Immature natural killer cell (primary cell): ENCODE measurements around the gene GRIK2. TPM values are rescaled to one million over a fixed set of nuclear protein-coding genes. Genes with fewer than 3 reads are reported as not detected.

Experiments
- DNase-seq, 3 donors: peaks; one replicate each; pipeline ENCODE4 v3.0.0; 2022; ENCODE audit warnings: mixed read lengths in 1 of 3
- H3K27ac Mint-ChIP-seq, 6 donors: one replicate each; pipeline ENCODE4 v1.8.0; 2020; ENCODE audit warnings: mixed read lengths in 6 of 6, mild to moderate bottlenecking in 5 of 6, inconsistent platforms in 4 of 6, moderate library complexity in 3 of 6
- H3K27me3 Mint-ChIP-seq, 3 donors: one replicate each; pipeline ENCODE4 v1.8.0; 2020 to 2021; ENCODE audit warnings: low read depth in 3 of 3, mild to moderate bottlenecking in 3 of 3, mixed read lengths in 3 of 3, moderate library complexity in 3 of 3, inconsistent platforms in 1 of 3
- H3K36me3 Mint-ChIP-seq, 3 donors: one replicate each; pipeline ENCODE4 v1.8.0; 2020; ENCODE audit warnings: mixed read lengths in 3 of 3, inconsistent platforms in 2 of 3, mild to moderate bottlenecking in 2 of 3
- H3K4me1 Mint-ChIP-seq, 2 donors: one replicate each; pipeline ENCODE4 v1.8.0; 2020; ENCODE audit warnings: inconsistent platforms in 2 of 2, mild to moderate bottlenecking in 2 of 2, mixed read lengths in 2 of 2, moderate library complexity in 1 of 2
- H3K4me3 Mint-ChIP-seq, 5 donors: one replicate each; pipeline ENCODE4 v1.8.0; 2020; ENCODE audit warnings: mild to moderate bottlenecking in 5 of 5, mixed read lengths in 5 of 5, inconsistent platforms in 3 of 5, moderate library complexity in 3 of 5
- H3K9me3 Mint-ChIP-seq, 6 donors: one replicate each; pipeline ENCODE4 v1.8.0; 2020; ENCODE audit warnings: mild to moderate bottlenecking in 6 of 6, mixed read lengths in 6 of 6, inconsistent platforms in 4 of 6, moderate library complexity in 3 of 6
- polyA plus RNA-seq, 3 donors: library from polyadenylated mRNA; unstranded; fragments of 300-500 nt; fragmentation: Illumina TruSeq; gene quantifications; one replicate each; pipeline ENCODE4 v1.2.3, GENCODE V29; 2021

GRIK2 gene
- polyA plus RNA-seq, 3 donors from 2014 or later = not detected

DNA sequence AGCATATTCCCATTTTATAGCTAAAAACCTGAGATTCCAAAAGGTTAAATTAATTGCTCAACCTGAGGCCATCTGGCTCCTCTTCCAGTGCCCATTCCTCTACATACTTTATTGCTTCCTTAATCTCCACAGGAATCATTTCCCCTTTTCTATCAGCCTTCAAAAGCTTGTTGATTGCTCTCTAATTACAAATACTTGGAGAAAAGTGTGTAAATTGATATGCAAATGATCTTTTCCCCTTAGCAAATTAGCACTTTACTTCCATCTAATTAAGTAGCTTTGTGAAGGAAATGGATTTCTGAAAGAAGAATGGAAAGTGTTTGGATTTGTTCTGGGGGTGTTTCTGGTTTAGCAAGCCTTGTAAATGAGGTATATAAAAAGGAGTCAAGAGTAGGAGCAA lies 323.3 kb downstream of the GRIK2 start:
- no peak overlapping the region for H3K27ac Mint-ChIP-seq
- H3K4me1 Mint-ChIP-seq = no peaks in the 10 kb centered on the region
- H3K36me3 Mint-ChIP-seq = no peaks in the 10 kb centered on the region
- no peaks in the 10 kb centered on the region for H3K27me3 Mint-ChIP-seq
- no peak overlapping the region for H3K4me3 Mint-ChIP-seq
- DNase-seq = no peak
- H3K9me3 Mint-ChIP-seq = peaks cover 0 to 13% (median 5%) of the 10 kb centered on the region in 6 donors

DNA sequence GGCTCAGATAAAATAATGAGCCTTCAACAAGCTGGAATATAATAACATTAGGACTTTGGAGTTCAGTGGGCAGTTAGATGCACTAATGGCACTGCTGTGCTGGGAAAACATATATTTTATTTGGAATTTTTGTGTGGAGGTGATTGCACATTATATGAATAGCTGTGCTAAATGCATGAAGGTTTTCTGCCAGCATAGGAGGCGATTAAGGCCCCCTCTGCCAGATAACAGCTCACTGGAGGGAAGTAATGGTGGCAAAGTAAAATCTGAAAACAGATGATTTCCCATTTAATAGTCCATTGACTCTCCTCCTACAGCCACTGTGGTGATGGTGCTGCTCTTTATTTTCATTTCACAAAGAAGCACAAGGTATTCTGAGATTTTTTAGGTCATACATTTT lies 326.0 kb downstream of the GRIK2 start:
- DNase-seq = no peak
- H3K9me3 Mint-ChIP-seq = peaks cover 0 to 25% (median 12%) of the 10 kb centered on the region in 6 donors

DNA sequence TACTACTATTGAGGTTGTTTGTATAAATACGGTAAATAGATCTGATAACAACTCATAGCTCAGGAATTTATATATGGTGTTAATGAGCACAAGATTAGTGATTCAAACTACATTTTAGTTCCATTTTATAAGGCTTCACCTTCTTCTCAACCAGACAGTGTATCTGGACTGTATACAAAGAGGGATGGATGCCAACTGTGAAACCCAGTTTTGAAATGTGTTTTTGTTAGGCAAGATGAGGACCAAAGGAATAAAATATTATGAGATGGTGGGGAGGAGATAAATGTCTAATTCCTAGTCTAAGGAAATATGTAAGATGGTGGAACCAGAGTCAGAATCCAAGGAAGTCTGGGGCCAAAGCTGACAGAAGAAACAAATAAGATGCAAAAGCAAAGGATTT lies 329.0 kb downstream of the GRIK2 start:
- Mint-ChIP-seq H3K4me1 (no peaks in the 10 kb centered on the region), H3K27ac (no peak overlapping the region), H3K9me3 (peaks cover 2 to 15% (median 10%) of the 10 kb centered on the region in 6 donors), H3K36me3 (no peaks in the 10 kb centered on the region), H3K4me3 (no peak overlapping the region), H3K27me3 (no peaks in the 10 kb centered on the region)
- DNase-seq = no peak

More for the DNA sequence above, 326.0 kb downstream of the GRIK2 start:
- Mint-ChIP-seq H3K4me1 (no peaks in the 10 kb centered on the region), H3K4me3 (no peak overlapping the region), H3K27ac (no peak overlapping the region), H3K36me3 (no peaks in the 10 kb centered on the region), H3K27me3 (no peaks in the 10 kb centered on the region)

DNA sequence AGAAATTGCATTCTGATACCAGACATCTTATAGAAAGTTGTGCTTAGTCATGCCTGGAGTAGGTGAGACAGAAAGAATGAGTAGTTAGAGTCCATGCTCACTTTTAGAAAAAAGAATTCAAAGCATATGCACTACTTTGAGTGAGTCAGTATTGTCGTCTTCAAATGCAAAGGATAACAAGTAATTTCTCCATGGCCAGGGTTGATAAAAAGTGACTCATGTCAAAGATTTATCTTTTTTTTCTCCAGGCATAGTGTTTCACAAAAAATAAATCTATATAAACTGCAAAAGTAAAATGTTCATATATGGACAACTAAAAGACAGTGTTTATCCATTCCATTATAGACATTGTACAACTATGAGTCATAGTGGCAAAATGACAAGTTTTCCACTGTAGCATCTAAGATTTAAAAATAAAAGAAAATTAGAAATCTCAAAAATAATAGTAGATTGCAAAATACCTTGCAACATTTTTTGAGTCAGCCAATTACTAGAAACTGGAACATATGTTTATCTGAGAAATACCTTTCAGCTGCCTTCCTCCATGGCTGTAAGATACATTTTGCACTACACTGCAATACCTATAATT lies 329.6 kb downstream of the GRIK2 start:
- H3K4me3 Mint-ChIP-seq = no peak overlapping the region
- DNase-seq = no peak
- H3K27me3 Mint-ChIP-seq = no peaks in the 10 kb centered on the region
- no peaks in the 10 kb centered on the region for H3K36me3 Mint-ChIP-seq
- no peak overlapping the region for H3K27ac Mint-ChIP-seq
- H3K9me3 Mint-ChIP-seq = peaks cover 2 to 15% (median 10%) of the 10 kb centered on the region in 6 donors
- H3K4me1 Mint-ChIP-seq = no peaks in the 10 kb centered on the region

DNA sequence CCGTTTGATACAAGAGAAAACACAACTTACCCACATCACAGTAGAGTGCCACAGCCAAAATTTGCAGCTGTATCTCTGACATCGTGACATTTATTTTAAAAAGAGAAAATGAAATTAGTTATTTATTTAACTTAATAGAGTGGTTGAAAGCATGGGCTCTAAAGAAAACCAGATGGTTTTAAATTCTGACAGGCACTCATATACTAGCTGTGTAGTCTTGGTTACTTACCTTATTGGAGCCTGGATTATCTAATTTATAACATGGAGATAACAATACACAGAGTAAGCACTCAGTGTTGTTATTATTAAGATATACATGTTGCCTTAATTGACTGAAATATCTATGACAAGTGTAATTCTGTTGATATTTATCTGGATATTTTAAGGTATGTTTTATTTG lies 334.9 kb downstream of the GRIK2 start:
- no peak overlapping the region for H3K4me3 Mint-ChIP-seq
- no peaks in the 10 kb centered on the region for H3K4me1 Mint-ChIP-seq
- H3K27ac Mint-ChIP-seq = no peak overlapping the region
- no peaks in the 10 kb centered on the region for H3K27me3 Mint-ChIP-seq
- DNase-seq = no peak
- H3K9me3 Mint-ChIP-seq = peaks cover 4 to 18% (median 7%) of the 10 kb centered on the region in 6 donors
- no peaks in the 10 kb centered on the region for H3K36me3 Mint-ChIP-seq

DNA sequence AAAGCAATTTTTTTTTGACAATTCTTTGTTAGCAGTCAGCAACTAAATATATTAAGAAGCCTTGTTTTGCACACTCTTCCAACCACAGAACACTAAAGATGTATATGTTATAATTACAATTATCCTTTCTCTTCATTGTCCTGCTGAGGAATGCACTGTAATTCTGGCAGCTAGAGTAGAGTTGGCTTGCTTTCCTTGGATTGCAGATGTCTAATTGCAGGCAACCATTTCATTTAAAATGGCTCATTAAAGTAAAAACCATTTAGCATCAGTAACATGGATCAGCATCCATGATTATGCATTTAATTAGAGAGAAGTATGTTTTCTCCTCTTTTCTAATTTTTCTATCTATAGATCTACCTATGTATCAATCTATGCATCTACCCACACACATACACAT lies 335.4 kb downstream of the GRIK2 start:
- H3K36me3 Mint-ChIP-seq = no peaks in the 10 kb centered on the region
- H3K27me3 Mint-ChIP-seq = no peaks in the 10 kb centered on the region
- no peak overlapping the region for H3K4me3 Mint-ChIP-seq
- H3K4me1 Mint-ChIP-seq = no peaks in the 10 kb centered on the region
- peaks cover 4 to 21% (median 8%) of the 10 kb centered on the region in 6 donors for H3K9me3 Mint-ChIP-seq
- no peak overlapping the region for H3K27ac Mint-ChIP-seq
- no peak for DNase-seq

DNA sequence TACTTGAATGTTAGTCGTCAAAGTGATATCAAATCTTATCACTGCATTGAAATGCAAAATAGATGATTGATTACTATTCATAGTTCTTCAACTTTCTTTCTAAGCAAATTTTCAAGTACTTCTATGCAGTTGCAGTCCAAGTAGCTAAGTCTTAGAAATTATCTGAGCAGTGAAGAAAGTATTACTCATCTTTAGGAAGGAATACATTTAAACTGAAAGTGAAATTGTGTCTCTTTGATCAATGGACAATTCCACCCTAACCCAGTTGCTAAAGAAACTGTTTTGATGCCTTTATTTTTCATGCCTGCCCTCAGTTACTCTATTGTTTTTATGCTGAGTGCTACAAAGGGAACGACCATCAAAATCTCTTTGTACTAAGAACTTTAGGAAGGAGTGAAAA lies 337.4 kb downstream of the GRIK2 start:
- no peaks in the 10 kb centered on the region for H3K36me3 Mint-ChIP-seq
- H3K4me1 Mint-ChIP-seq = no peaks in the 10 kb centered on the region
- H3K27me3 Mint-ChIP-seq = no peaks in the 10 kb centered on the region
- H3K27ac Mint-ChIP-seq = no peak overlapping the region
- no peak for DNase-seq
- no peak overlapping the region for H3K4me3 Mint-ChIP-seq
- H3K9me3 Mint-ChIP-seq = peaks cover 8 to 33% (median 16%) of the 10 kb centered on the region in 6 donors

DNA sequence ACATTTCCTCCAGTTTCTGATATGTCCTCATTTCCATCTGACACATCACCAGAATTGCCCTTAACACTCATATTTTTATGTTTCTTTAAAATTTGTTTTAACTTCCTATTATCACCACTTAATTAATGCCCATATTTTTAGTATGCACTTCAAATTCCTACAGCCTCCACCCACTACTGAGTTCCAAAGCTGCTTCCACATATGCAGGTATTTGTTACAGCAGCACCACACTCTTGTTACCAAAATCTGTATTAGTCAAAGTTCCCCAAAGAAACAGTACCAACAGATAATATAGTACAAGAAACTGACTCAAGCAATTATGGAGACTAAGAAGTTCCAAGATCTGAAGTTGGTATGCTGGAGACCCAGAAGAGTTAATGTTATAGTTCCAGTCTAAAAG lies 340.4 kb downstream of the GRIK2 start:
- Mint-ChIP-seq H3K36me3 (no peaks in the 10 kb centered on the region), H3K4me3 (no peak overlapping the region), H3K27ac (no peak overlapping the region), H3K9me3 (peaks cover 12 to 48% (median 31%) of the 10 kb centered on the region in 6 donors), H3K4me1 (no peaks in the 10 kb centered on the region), H3K27me3 (peaks cover 0 to 2% (median 0%) of the 10 kb centered on the region in 3 donors)
- DNase-seq = no peak

DNA sequence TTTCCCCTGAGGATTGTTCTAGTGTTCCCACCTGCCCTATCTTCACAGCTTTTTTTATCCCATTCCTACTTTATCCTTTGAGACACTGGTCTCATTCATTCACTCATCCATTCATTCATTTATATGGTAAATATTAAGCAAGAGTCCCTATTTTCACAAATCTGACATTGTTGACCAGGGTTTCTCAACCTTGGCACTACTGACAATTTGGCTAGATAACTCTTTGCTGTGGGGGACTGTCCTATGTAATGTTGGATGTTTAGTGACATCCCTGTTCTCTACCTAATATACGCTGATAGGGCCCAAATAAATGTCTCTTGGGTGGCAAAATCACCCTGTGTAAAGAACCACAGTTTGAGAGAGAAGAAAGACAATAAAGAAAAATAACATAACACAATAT lies 345.0 kb downstream of the GRIK2 start:
- Mint-ChIP-seq H3K27me3 (peaks cover 0 to 3% (median 2%) of the 10 kb centered on the region in 3 donors), H3K27ac (no peak overlapping the region)

DNA sequence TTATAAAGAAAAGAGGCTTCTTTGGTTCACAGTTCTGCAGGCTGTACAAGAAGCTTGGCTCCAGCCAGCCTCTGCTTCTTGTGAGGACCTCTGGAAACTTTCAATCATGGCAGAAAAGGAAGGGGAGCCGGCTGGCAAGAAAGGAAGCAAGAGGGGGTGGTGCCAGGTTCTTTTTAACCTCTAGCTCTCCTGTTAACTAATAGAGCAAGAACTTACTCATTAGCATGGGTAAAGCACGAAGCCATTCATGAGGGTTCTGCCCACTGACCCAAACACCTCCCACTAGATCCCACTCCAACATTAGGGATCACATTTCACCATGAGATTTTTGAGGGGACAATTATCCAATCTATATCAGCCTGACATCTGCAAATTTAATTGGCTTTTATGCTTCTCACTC lies 347.1 kb downstream of the GRIK2 start:
- DNase-seq = no peak
- peaks cover 0 to 3% (median 2%) of the 10 kb centered on the region in 3 donors for H3K27me3 Mint-ChIP-seq
- no peak overlapping the region for H3K27ac Mint-ChIP-seq
- no peaks in the 10 kb centered on the region for H3K4me1 Mint-ChIP-seq
- H3K4me3 Mint-ChIP-seq = no peak overlapping the region
- no peaks in the 10 kb centered on the region for H3K36me3 Mint-ChIP-seq
- peaks cover 8 to 42% (median 25%) of the 10 kb centered on the region in 6 donors for H3K9me3 Mint-ChIP-seq

More for the DNA sequence above, 345.0 kb downstream of the GRIK2 start:
- DNase-seq = no peak
- H3K4me3 Mint-ChIP-seq = no peak overlapping the region
- no peaks in the 10 kb centered on the region for H3K4me1 Mint-ChIP-seq
- H3K36me3 Mint-ChIP-seq = no peaks in the 10 kb centered on the region
- peaks cover 9 to 60% (median 31%) of the 10 kb centered on the region in 6 donors for H3K9me3 Mint-ChIP-seq

DNA sequence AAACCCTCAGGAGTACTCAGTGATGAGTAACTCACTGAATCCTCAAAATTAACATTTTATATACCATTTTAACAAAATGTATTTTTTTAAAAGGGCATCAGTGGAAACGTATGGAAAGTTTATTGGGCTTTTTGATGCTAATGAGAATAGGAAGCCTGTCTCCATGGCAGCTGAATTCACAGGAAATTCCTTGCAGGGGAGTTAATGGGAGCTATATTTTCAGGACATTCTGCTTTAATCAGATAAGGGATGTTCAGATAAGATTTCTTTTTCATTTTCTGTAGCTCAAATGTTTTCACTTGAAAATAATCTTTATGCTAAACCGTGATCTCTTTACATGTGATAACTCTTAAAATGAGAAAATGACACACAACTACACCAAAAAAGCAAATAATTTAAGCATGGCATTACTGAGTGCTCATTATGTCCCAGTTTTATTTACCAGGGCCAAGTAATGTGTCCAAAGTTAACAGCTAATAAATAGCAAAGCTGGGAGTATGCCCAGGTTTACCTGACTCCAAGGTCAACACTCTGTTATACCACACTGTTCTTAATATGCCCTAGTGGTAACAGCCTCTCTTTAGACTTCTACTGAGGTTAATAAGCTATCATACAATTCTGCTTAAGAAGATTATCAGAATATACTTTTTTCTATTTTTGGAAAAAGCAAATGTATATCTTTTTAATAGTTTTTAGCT lies 348.1 kb downstream of the GRIK2 start:
- Mint-ChIP-seq H3K4me3 (no peak overlapping the region), H3K9me3 (peaks cover 9 to 44% (median 24%) of the 10 kb centered on the region in 6 donors), H3K36me3 (no peaks in the 10 kb centered on the region), H3K27ac (no peak overlapping the region), H3K27me3 (peaks cover 0 to 3% (median 2%) of the 10 kb centered on the region in 3 donors), H3K4me1 (no peaks in the 10 kb centered on the region)
- DNase-seq = no peak

DNA sequence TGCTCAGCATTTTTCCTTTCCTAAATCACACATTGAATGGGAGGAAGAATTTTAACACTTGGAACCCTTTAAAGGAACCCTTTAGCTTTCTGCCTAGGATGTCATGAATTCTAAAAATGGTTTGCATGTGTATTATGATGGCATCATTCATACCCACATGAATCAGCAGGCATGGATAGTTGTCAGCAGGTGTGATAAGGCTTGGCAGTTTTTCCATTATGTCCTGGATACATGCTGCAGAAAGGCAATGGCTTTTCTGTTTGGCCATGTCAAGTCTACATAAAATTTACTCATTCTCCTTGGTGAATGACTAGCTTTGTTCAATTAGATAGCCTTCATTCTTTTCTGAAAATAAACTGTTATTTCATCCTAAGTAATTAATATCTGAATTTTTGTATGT lies 353.7 kb downstream of the GRIK2 start:
- no peak for DNase-seq
- Mint-ChIP-seq H3K4me1 (no peaks in the 10 kb centered on the region), H3K36me3 (no peaks in the 10 kb centered on the region), H3K4me3 (no peak overlapping the region), H3K27ac (no peak overlapping the region), H3K9me3 (peaks cover 6 to 23% (median 13%) of the 10 kb centered on the region in 6 donors), H3K27me3 (peaks cover 0 to 3% (median 2%) of the 10 kb centered on the region in 3 donors)

DNA sequence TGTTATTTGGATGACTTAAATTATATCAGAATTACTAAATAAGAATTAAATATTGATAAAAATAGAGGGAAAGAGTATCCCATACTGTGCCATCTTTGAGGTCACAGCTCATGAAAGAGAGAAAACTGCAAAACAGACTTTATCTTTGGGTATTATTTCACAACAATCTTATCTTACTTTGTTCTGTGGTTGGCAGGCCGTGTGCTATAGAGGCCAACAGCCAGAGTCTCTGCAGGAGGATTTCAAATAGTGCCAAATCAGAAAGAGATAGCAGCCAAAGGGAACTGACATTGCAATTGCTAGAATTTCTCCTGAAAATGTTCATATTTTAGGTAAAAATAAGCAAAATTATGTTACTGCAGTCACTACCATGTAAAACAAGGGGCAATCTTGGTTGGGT lies 354.2 kb downstream of the GRIK2 start:
- Mint-ChIP-seq H3K9me3 (peaks cover 5 to 21% (median 12%) of the 10 kb centered on the region in 6 donors), H3K27ac (no peak overlapping the region), H3K36me3 (no peaks in the 10 kb centered on the region), H3K4me3 (no peak overlapping the region), H3K4me1 (no peaks in the 10 kb centered on the region), H3K27me3 (peaks cover 0 to 3% (median 2%) of the 10 kb centered on the region in 3 donors)
- no peak for DNase-seq

DNA sequence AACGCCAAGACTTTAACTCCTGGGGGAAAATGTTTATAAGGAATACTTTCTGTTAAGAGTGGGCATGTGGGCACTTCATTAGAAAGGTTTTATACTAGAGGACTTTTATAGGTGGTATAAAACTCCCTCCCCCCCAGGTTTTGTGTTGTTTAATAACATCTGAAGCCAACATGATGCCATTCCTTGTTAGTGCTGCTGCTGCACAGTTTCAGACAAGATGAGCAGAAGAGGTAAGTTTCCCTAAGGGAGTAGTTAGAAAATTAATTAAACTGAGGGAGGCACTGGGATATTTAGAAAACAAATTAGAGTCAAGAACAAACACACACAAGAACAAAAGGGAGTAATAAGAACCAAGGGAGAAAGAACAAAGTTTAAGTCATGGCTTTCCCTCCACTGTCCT lies 362.4 kb downstream of the GRIK2 start:
- Mint-ChIP-seq H3K4me3 (no peak overlapping the region), H3K27me3 (peaks cover 0 to 2% (median 0%) of the 10 kb centered on the region in 3 donors)

More for the DNA sequence above, 362.4 kb downstream of the GRIK2 start:
- Mint-ChIP-seq H3K27ac (no peak overlapping the region), H3K9me3 (peaks cover 0 to 6% (median 3%) of the 10 kb centered on the region in 6 donors), H3K4me1 (no peaks in the 10 kb centered on the region), H3K36me3 (no peaks in the 10 kb centered on the region)
- DNase-seq = no peak
